GM19395 (cell line): ENCODE data around the gene TNFAIP8.

Experiments used
- ATAC-seq: cut with Tn5 transposase; IDR thresholded peaks from one replicate; pipeline ENCODE4 v1.9.1; 2021; ENCODE audit warnings: mild to moderate bottlenecking, moderate library complexity; ENCODE audit not compliant: unreplicated experiment

Gene TNFAIP8

GRCh38 chr5:119389288-119390030 is 33.6 kb downstream of the TNFAIP8 start:
- ATAC-seq: no peak

- ATAC-seq: no peak
Measured at GRCh38 chr5:119390404-119390803, 34.6 kb downstream of the TNFAIP8 start.

GRCh38 chr5:119393201-119393691 is 37.4 kb downstream of the TNFAIP8 start:
- no peak for ATAC-seq

GRCh38 chr5:119393746-119394145 is 37.9 kb downstream of the TNFAIP8 start:
- ATAC-seq: no peak

- peak; percentile 79 for ATAC-seq
Measured at GRCh38 chr5:119395080-119395836, 39.4 kb downstream of the TNFAIP8 start.

- no peak for ATAC-seq
Measured at GRCh38 chr5:119396030-119396664, 40.3 kb downstream of the TNFAIP8 start.

GRCh38 chr5:119397518-119398380 is 41.9 kb downstream of the TNFAIP8 start:
- peak; percentile 44 for ATAC-seq

- no peak for ATAC-seq
Measured at GRCh38 chr5:119398727-119399466, 43.1 kb downstream of the TNFAIP8 start.

- no peak for ATAC-seq
Measured at GRCh38 chr5:119400245-119400644, 44.4 kb downstream of the TNFAIP8 start.

GRCh38 chr5:119402081-119402480 is 46.3 kb downstream of the TNFAIP8 start:
- ATAC-seq: no peak

GRCh38 chr5:119402555-119402954 is 46.7 kb downstream of the TNFAIP8 start:
- no peak for ATAC-seq

GRCh38 chr5:119404033-119404432 is 48.2 kb downstream of the TNFAIP8 start:
- no peak for ATAC-seq

GRCh38 chr5:119405419-119405818 is 49.6 kb downstream of the TNFAIP8 start:
- ATAC-seq: peak; percentile 53

- no peak for ATAC-seq
Measured at GRCh38 chr5:119406551-119407110, 50.8 kb downstream of the TNFAIP8 start.

- peak; percentile 32 for ATAC-seq
Measured at GRCh38 chr5:119409235-119409815, 53.5 kb downstream of the TNFAIP8 start.

GRCh38 chr5:119410448-119411159 is 54.8 kb downstream of the TNFAIP8 start:
- ATAC-seq: peak; percentile 41

- peak; percentile 71 for ATAC-seq
Measured at GRCh38 chr5:119411361-119412278, 55.8 kb downstream of the TNFAIP8 start.
